Gastrocnemius medialis (tissue), 4 donors: ENCODE results near the gene PDCD11.
"Not testable (repeated sequence)": the region's sequence is repeated elsewhere in the genome, so short reads cannot be mapped to it uniquely, and the experiment has no call there.

Experiments used
- POLR2A ChIP-seq, 2 donors: fragments of 450-650 bp; IDR thresholded peaks; one replicate each; pipeline ENCODE4 v1.6.1; 2017; ENCODE audit warnings: antibody characterized with exemption in 2 of 2, mild to moderate bottlenecking in 2 of 2, moderate library complexity in 2 of 2
- TF ChIP-seq, protein P1 (sequence below), 5 experiments: fragments of 450-650 bp in 3 of 5; fragments of 200-600 bp in 2 of 5; sonication (generic) in 2 of 5; IDR thresholded peaks in 4 of 5; conservative IDR thresholded peaks in 1 of 5; 1 replicate in 4 of 5; 2 replicates in 1 of 5; pipeline ENCODE4 v1.5.1; 2016 to 2019; ENCODE audit warnings: antibody characterized with exemption in 5 of 5, mild to moderate bottlenecking in 3 of 5, moderate library complexity in 3 of 5

DNA sequence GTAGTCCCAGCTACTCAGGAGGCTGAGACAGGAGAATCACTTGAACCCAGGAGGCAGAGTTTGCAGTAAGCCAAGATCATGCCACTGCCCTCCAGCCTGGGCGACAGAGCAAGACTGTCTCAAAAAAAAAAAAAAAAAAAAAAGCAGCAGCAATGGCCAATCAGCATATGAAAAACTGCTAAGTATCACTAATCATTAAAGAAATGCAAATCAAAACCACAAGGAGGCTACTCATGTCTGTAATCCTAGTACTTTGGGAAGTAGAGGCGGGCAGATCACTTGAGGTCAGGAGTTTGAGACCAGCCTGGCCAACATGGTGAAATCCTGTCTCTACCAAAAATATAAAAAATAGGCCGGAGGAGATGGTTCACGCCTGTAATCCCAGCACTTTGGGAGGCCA is 41.9 kb upstream of the PDCD11 start:
- TF ChIP-seq, protein P1, sequence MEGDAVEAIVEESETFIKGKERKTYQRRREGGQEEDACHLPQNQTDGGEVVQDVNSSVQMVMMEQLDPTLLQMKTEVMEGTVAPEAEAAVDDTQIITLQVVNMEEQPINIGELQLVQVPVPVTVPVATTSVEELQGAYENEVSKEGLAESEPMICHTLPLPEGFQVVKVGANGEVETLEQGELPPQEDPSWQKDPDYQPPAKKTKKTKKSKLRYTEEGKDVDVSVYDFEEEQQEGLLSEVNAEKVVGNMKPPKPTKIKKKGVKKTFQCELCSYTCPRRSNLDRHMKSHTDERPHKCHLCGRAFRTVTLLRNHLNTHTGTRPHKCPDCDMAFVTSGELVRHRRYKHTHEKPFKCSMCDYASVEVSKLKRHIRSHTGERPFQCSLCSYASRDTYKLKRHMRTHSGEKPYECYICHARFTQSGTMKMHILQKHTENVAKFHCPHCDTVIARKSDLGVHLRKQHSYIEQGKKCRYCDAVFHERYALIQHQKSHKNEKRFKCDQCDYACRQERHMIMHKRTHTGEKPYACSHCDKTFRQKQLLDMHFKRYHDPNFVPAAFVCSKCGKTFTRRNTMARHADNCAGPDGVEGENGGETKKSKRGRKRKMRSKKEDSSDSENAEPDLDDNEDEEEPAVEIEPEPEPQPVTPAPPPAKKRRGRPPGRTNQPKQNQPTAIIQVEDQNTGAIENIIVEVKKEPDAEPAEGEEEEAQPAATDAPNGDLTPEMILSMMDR (IDR thresholded peaks at IDR 0.05 in 4 of 5, conservative IDR thresholded peaks at IDR 0.05 in 1 of 5): not testable (repeated sequence)
- TF ChIP-seq POLR2A (IDR thresholded peaks at IDR 0.05): not testable (repeated sequence)
